ENCODE data around the gene SQOR. TPM values are rescaled to one million over a fixed set of nuclear protein-coding genes. Genes with fewer than 3 reads are reported as not detected.

The SQOR gene
- total RNA-seq (2022; extraction: Qiagen RNA extraction): 69.7 to 78.6 TPM (median 74.4 TPM) in 5 replicates

DNA sequence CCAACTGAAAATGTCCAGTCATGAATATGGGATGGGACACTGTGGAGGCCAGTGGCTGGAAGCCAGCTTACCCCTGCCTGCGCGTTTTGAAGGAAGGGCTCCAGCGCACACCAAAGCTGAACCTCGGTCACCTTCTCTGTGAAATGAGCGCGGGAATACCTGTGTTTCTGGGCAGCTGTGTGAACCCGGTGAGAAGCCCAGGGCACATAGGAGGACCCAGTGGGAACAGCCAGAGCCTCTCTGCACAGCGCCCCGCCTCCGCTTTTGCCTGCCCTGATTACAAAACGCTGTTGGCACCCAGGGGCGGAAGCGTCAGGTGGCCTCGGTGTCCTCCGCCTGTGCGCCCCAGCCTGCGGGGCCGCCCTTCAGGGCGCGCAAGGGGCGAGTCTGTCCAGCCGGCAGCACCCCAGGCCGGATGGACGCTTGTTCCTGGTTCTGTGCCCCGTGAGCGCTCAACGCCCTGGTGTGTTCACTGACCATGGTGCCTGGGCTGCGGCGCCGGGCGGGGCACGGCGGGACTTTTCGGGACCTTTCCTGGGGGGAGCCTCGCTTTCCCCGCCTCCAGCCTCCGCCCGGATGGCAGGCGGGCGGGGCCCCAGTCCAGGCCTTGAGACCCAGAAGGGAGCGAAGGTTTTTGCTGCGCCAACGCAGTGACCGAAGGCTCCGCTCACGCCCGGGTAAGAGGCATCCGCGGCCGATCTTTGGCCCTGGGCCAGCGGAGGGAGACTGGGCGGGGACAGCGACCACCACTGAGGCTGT is at the start of gene SQOR:
Gene SQOR (plus strand): TSS at position 598 of the 759 bp plus-strand sequence. CDS start 23,895 bp downstream, outside the sequence.

DNA sequence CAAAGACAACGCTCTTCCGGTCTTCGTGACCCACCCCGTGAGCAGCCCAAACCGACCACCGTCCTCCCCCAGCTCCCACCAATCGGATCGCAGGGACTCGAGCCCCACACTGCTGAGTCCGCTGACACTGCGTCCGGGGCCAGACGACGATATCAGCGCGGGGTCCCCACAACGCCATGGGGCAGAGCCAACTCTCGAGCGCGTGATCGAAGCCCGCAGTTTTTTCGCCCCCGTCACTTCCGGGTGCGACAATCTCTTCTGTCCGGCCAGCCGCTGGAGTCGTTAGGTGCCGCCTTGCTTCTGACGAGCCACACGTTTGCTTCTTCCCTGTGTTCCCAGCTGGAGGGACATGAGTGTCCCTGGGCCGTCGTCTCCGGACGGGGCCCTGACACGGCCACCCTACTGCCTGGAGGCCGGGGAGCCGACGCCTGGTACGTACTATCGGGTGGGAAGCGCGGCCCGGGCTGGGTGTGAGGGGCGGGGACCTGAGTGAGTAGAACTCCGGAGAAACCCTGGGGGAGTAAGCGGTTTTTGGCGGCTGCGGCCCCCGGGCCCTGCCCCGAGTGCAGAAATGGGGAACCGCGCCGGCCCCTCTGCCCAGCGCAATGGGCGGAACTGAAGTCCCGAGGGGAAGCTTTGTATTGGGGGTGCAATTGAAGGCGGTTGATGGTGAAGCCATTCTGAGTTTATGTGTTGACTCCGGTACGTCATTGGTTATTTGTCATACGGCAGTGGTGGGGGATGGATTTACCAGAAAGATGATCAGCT is 47.5 kb upstream of the SQOR start, which contains the start of gene BLOC1S6:
Gene BLOC1S6 (plus strand): TSS at position 285 of the 768 bp plus-strand sequence. CDS start 65 bp downstream, at position 350.

Other genes with a start within 250 kb of the SQOR start
- 1.6 to 2.4 TPM (median 1.9 TPM) in 5 replicates for gene SLC30A4, start 112.3 kb upstream of the SQOR start, total RNA-seq (2022; extraction: Qiagen RNA extraction)
- 15.8 to 20.4 TPM (median 19.9 TPM) in 5 replicates for gene BLOC1S6, start 47.6 kb upstream of the SQOR start, total RNA-seq (2022; extraction: Qiagen RNA extraction)

Data from A549 treated with dexamethasone at 1 μM for 4 hours (cell line).